Measurements from ENCODE around the gene PHF10.

The PHF10 gene

DNA sequence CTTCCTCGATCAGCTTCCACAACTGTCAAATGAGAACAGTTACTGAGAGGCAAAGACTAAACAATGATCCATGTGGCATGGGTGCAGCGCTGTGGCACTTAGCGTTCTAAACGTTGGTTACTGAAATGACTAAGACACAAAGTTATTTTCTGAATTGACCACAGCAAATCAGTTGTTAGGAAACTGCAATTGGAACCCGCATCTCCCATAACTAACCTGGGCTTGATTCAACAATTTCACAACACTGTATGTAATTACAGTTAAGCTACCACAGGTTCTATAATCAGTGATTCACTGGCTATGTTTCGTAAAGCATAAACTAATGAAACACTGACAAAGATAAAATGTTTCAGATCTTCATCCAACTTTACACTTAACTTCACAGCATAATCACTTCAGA lies 35.0 kb downstream of the PHF10 start:
- Mint-ChIP-seq H3K9me3 (peaks cover 16% of the 10 kb centered on the region), H3K27ac (ENCODE audit: low read depth) (no peak overlapping the region), H3K27me3 (no peaks in the 10 kb centered on the region), H3K36me3 (ENCODE audit: insufficient read depth) (peaks cover 10% of the 10 kb centered on the region), H3K4me3 (no peak overlapping the region), H3K4me1 (peaks cover 12% of the 10 kb centered on the region)
- no peak for ATAC-seq (replicated peaks; ENCODE audit: extremely low read depth, poor library complexity, severe bottlenecking)
- no peak for DNase-seq (ENCODE audit: low spot score in 2 of 2)

DNA sequence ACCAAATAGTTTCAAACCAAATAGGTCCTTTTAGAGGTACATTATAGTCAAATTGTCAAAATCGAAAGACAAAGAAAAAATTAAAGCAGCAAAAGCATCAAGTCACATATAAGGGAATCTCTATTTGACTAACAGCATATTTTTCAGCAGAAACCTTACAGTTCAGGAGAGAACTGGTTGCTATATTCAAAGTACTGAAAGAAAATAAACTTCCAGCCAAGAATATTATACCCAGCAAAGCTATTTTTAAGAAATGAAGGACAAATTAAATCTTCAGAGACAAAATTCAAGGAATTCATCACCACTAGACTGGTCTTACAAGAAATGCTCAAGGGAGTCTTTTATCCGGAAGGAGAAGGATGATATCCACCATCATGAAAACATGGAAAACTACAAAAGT lies 38.4 kb downstream of the PHF10 start:
- Mint-ChIP-seq H3K27me3 (no peaks in the 10 kb centered on the region), H3K27ac (ENCODE audit: low read depth) (no peak overlapping the region), H3K9me3 (peaks cover 16% of the 10 kb centered on the region), H3K4me3 (no peak overlapping the region), H3K4me1 (peaks cover 22% of the 10 kb centered on the region), H3K36me3 (ENCODE audit: insufficient read depth) (peaks cover 10% of the 10 kb centered on the region)
- no peak for ATAC-seq (replicated peaks; ENCODE audit: extremely low read depth, poor library complexity, severe bottlenecking)
- DNase-seq (ENCODE audit: low spot score in 2 of 2), result no peak

DNA sequence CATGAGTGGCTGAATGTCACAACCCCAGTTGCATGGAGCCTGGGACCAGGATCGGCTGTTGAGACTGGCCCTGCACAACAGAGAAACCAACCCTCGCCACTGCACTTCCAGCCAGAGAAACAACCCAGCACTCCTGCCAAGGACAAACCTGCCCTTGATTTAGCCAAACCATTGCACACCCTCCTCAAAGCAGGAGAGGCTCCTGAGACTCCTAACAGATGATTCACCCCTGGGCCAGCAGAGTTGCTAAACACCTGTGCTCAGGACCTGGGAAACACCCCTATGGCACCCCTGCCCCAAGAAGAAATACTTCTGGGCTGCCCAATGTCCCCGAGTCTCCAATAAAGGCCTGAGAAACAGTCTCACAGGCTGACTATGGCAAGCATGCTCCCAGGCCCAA lies 40.2 kb downstream of the PHF10 start:
- no peak for ATAC-seq (replicated peaks; ENCODE audit: extremely low read depth, poor library complexity, severe bottlenecking)
- peaks cover 16% of the 10 kb centered on the region for H3K9me3 Mint-ChIP-seq
- H3K36me3 Mint-ChIP-seq (ENCODE audit: insufficient read depth), result peaks cover 10% of the 10 kb centered on the region
- H3K4me3 Mint-ChIP-seq, result no peak overlapping the region
- H3K27ac Mint-ChIP-seq (ENCODE audit: low read depth), result no peak overlapping the region
- no peak for DNase-seq (ENCODE audit: low spot score in 2 of 2)
- H3K27me3 Mint-ChIP-seq, result no peaks in the 10 kb centered on the region
- peaks cover 15% of the 10 kb centered on the region for H3K4me1 Mint-ChIP-seq

DNA sequence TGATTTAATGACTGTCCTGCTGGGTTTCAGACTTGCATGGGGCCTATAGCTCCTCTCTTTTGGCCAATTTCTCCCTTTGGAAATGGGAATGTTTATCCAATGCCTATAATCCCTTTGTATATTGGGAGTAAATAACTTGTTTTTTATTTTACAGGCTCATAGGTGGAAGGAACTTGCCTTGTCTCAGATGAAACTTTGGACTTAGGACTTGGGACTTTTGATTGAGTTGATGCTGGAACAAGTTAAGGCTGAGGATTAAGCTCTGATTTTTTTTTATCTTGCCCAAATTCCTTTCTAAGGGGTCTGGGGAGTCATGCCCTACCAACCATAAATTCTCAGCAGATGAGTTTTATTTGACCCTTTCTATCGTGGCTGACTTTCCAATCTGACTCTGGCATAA lies 46.0 kb downstream of the PHF10 start:
- H3K27ac Mint-ChIP-seq (ENCODE audit: low read depth), result no peak overlapping the region
- DNase-seq (ENCODE audit: low spot score in 2 of 2), result no peak
- H3K4me3 Mint-ChIP-seq, result no peak overlapping the region
- H3K4me1 Mint-ChIP-seq, result peaks cover 8% of the 10 kb centered on the region
- no peaks in the 10 kb centered on the region for H3K27me3 Mint-ChIP-seq
- H3K36me3 Mint-ChIP-seq (ENCODE audit: insufficient read depth), result peaks cover 2% of the 10 kb centered on the region
- no peaks in the 10 kb centered on the region for H3K9me3 Mint-ChIP-seq
- ATAC-seq (replicated peaks; ENCODE audit: extremely low read depth, poor library complexity, severe bottlenecking), result no peak

DNA sequence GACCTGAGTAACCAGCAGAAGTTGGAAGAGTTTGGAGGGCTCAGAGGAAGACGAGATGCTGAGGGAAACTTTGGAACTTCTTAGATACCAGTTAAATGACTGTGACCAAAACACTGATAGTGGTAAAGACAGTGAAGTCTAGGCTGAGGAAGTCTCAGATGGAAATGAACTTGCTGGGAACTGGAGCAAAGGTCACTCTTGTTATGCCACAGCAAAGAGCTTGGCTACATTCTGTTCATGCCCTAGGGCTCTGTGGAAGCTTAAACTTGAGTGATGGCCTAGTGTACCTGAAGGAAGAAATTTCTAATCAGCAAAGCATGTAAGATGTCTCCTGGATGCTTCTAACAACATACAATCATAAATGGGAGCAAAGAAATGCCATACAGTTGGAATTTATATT lies 47.2 kb downstream of the PHF10 start:
- Mint-ChIP-seq H3K4me1 (no peaks in the 10 kb centered on the region), H3K27me3 (no peaks in the 10 kb centered on the region), H3K9me3 (no peaks in the 10 kb centered on the region), H3K4me3 (no peak overlapping the region), H3K27ac (ENCODE audit: low read depth) (no peak overlapping the region), H3K36me3 (ENCODE audit: insufficient read depth) (peaks cover 2% of the 10 kb centered on the region)
- ATAC-seq (replicated peaks; ENCODE audit: extremely low read depth, poor library complexity, severe bottlenecking) (no peak), DNase-seq (ENCODE audit: low spot score in 2 of 2) (no peak)

DNA sequence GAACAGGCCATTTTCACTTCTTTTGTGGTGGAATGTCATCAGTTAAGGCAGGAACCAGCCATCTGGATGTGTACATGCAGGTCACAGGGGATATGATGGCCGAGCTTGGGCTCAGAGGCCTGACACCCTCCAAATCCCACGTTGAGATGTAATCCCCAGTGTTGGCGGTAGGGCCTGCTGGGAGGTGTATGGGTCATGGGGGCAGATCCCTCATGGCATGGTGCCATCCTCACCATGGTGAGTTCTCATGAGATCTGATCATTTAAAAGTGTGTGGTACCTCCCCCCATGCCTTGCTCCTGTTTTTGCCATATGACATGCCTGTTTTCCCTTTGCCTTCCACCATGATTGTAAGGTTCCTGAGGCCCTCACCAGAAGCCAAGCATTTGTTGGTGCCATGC lies 49.3 kb downstream of the PHF10 start:
- Mint-ChIP-seq H3K36me3 (ENCODE audit: insufficient read depth) (peaks cover 2% of the 10 kb centered on the region), H3K27ac (ENCODE audit: low read depth) (no peak overlapping the region), H3K9me3 (no peaks in the 10 kb centered on the region), H3K4me3 (no peak overlapping the region), H3K27me3 (no peaks in the 10 kb centered on the region), H3K4me1 (no peaks in the 10 kb centered on the region)
- DNase-seq (ENCODE audit: low spot score in 2 of 2) (no peak), ATAC-seq (replicated peaks; ENCODE audit: extremely low read depth, poor library complexity, severe bottlenecking) (no peak)

DNA sequence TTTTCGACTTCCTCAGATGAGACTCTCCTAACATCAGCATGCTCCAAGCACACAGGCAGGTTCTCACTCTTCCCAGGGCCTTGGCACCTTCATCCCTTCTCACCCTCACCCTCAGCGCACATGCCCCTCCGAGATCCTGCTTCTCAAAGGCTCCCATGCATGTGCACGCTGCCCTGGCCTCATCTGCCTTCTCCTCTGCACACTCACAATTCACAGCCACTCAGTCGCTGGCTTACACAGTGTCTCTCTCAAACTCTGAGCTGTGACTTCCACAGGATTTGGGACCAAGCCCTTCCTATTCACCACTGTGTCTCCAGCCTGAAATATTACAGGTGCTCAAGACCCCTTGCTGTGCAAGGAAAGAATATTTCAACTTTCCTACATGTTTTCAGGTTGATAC lies 52.7 kb downstream of the PHF10 start:
- ATAC-seq (replicated peaks; ENCODE audit: extremely low read depth, poor library complexity, severe bottlenecking) (no peak), DNase-seq (ENCODE audit: low spot score in 2 of 2) (no peak)
- H3K4me1 Mint-ChIP-seq, result no peaks in the 10 kb centered on the region
- peaks cover 7% of the 10 kb centered on the region for H3K36me3 Mint-ChIP-seq (ENCODE audit: insufficient read depth)
- no peak overlapping the region for H3K27ac Mint-ChIP-seq (ENCODE audit: low read depth)
- H3K27me3 Mint-ChIP-seq, result no peaks in the 10 kb centered on the region
- H3K4me3 Mint-ChIP-seq, result no peak overlapping the region
- H3K9me3 Mint-ChIP-seq, result no peaks in the 10 kb centered on the region

DNA sequence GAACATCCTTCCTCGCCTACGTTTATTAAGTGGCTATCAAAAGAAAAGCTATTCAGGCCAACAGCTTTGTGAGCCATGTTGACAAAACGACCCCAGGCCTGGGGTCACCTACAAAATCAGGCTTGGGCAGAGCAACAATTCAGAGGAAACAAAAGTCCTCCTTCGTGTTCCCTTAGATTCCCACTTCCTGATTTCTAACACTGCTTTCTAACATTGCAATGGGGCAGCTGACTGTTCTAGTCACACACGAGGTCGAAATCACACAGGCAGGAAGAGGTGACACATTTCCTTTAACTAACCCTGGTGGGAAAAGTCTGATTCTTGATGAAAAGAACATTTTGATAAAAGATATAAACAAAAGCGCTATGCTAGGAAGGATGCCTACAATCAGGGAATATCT lies 54.4 kb downstream of the PHF10 start:
- DNase-seq (ENCODE audit: low spot score in 2 of 2) (no peak), ATAC-seq (replicated peaks; ENCODE audit: extremely low read depth, poor library complexity, severe bottlenecking) (no peak)
- Mint-ChIP-seq H3K27me3 (no peaks in the 10 kb centered on the region), H3K27ac (ENCODE audit: low read depth) (no peak overlapping the region), H3K4me1 (no peaks in the 10 kb centered on the region), H3K9me3 (no peaks in the 10 kb centered on the region), H3K4me3 (no peak overlapping the region), H3K36me3 (ENCODE audit: insufficient read depth) (peaks cover 10% of the 10 kb centered on the region)

DNA sequence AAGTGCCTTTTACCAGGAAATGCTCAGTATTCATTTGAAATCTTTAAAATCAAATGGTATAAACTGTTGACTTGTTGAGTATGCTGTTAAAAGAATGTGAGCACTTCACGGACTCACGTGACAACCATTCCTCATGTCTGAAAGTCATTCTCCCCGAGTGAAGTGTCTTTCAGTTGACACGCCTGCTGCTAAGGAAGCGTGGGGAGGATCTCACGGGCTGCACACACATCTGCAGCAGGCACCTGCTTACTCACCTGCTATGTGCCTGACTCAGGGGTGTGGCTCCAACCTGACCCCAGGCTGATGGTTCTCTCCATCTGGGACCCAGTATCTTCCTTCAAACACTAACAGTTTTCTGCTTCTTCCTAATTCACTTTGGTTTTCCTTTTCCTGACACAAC lies 55.2 kb downstream of the PHF10 start:
- H3K9me3 Mint-ChIP-seq, result no peaks in the 10 kb centered on the region
- H3K4me1 Mint-ChIP-seq, result no peaks in the 10 kb centered on the region
- H3K36me3 Mint-ChIP-seq (ENCODE audit: insufficient read depth), result peaks cover 10% of the 10 kb centered on the region
- ATAC-seq (replicated peaks; ENCODE audit: extremely low read depth, poor library complexity, severe bottlenecking) (no peak), DNase-seq (ENCODE audit: low spot score in 2 of 2) (no peak)
- no peaks in the 10 kb centered on the region for H3K27me3 Mint-ChIP-seq
- H3K4me3 Mint-ChIP-seq, result no peak overlapping the region
- no peak overlapping the region for H3K27ac Mint-ChIP-seq (ENCODE audit: low read depth)

DNA sequence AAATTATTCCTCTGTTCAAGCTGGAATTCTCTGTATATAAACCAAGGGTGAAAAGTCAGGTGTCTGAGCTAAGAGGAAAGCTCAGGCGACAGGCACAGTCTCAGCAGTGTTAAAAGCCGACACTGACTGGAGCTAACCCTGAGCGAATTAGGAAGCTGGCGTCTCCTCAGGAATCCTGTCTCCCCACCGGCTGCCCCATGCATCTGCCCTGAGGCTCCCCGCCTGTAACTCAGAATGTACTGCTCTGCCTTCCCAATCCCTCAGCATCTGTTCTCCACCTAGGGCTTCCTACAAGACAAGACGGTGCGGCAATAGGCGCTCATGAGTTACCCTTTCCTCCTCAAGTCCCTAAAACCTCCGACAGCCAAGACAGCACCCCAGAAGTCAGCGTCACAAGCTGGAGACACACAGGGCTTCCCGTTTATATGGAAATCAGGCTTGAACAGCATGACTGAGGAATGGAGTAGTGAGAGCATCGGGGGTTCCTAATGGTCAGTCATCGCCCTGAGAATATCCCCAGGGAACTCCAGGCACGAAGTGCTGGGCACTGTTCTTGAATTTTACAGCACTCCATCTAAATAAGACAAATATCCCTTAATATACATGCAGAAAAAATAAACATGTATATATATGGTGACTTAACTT lies 56.0 kb downstream of the PHF10 start:
- DNase-seq (ENCODE audit: low spot score in 2 of 2), result no peak
- ATAC-seq (replicated peaks; ENCODE audit: extremely low read depth, poor library complexity, severe bottlenecking), result no peak
- no peak overlapping the region for H3K27ac Mint-ChIP-seq (ENCODE audit: low read depth)
- H3K4me1 Mint-ChIP-seq, result no peaks in the 10 kb centered on the region
- H3K36me3 Mint-ChIP-seq (ENCODE audit: insufficient read depth), result peaks cover 10% of the 10 kb centered on the region
- no peak overlapping the region for H3K4me3 Mint-ChIP-seq
- H3K9me3 Mint-ChIP-seq, result no peaks in the 10 kb centered on the region
- H3K27me3 Mint-ChIP-seq, result no peaks in the 10 kb centered on the region

DNA sequence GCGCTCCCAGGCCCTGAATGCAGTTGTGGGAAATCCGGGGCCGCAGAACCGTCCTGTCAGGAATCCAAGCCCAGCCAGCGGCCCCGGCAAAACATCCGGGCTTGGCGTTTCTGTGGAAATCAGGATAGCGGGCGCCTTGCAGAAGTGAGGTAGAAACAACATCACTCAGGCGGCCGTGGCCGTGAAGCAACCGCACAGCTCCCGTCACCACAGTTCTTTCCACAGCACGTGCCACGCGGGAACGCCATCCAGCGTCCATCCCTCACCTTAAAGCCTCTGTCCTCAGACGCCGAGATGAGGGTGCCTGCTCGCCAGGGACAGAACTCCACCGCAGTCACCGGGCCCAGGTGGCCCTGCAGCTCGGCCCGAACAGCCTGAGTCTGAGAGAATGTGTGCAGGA lies 56.6 kb downstream of the PHF10 start:
- H3K27me3 Mint-ChIP-seq, result no peaks in the 10 kb centered on the region
- no peaks in the 10 kb centered on the region for H3K4me1 Mint-ChIP-seq
- no peak overlapping the region for H3K4me3 Mint-ChIP-seq
- no peaks in the 10 kb centered on the region for H3K9me3 Mint-ChIP-seq
- DNase-seq (ENCODE audit: low spot score in 2 of 2) (no peak), ATAC-seq (replicated peaks; ENCODE audit: extremely low read depth, poor library complexity, severe bottlenecking) (no peak)
- H3K36me3 Mint-ChIP-seq (ENCODE audit: insufficient read depth), result peaks cover 10% of the 10 kb centered on the region
- no peak overlapping the region for H3K27ac Mint-ChIP-seq (ENCODE audit: low read depth)

DNA sequence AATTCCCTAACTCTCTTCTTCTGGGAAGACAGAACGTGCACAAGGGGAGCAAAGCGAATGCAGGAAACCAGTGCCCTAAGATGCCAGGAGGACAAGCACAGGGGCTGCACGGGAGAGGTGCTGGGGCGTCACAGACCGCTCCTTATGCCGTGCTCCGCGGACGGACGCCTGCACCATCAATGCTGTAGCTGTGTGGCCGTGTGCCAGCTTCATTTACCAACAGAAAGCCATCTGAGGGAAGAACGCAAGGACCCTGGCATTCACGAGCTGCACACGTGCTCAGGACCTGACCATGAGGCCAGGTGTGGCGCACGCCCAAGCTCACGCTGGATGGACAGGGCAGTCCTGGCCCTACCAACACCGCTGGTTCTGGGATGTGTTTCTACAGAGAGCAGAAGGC lies 57.9 kb downstream of the PHF10 start:
- Mint-ChIP-seq H3K4me3 (no peak overlapping the region), H3K36me3 (ENCODE audit: insufficient read depth) (peaks cover 10% of the 10 kb centered on the region), H3K27me3 (no peaks in the 10 kb centered on the region), H3K27ac (ENCODE audit: low read depth) (no peak overlapping the region), H3K9me3 (no peaks in the 10 kb centered on the region), H3K4me1 (no peaks in the 10 kb centered on the region)
- DNase-seq (ENCODE audit: low spot score in 2 of 2) (no peak), ATAC-seq (replicated peaks; ENCODE audit: extremely low read depth, poor library complexity, severe bottlenecking) (no peak)

DNA sequence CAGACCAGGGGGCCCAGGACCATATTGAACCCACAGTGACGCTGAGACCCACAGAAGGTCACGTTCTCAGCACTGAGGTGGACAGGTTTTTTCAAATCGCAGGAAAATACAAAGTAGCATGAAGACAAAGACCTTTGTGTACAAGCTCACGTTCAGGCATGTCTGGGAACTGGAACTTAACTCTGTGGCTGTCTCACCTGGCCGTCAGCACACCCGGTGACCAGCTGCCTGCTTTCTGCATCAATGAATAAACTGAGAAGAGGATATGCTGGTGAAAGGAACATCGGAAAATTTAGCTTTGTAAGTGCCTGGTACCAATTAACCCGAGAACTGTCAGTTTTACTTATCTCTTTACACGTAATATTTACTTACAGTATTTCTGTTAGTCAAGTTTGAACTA lies 59.0 kb downstream of the PHF10 start:
- Mint-ChIP-seq H3K27ac (ENCODE audit: low read depth) (no peak overlapping the region), H3K36me3 (ENCODE audit: insufficient read depth) (peaks cover 10% of the 10 kb centered on the region), H3K4me1 (no peaks in the 10 kb centered on the region), H3K9me3 (no peaks in the 10 kb centered on the region), H3K4me3 (no peak overlapping the region), H3K27me3 (no peaks in the 10 kb centered on the region)
- DNase-seq (ENCODE audit: low spot score in 2 of 2) (no peak), ATAC-seq (replicated peaks; ENCODE audit: extremely low read depth, poor library complexity, severe bottlenecking) (no peak)

DNA sequence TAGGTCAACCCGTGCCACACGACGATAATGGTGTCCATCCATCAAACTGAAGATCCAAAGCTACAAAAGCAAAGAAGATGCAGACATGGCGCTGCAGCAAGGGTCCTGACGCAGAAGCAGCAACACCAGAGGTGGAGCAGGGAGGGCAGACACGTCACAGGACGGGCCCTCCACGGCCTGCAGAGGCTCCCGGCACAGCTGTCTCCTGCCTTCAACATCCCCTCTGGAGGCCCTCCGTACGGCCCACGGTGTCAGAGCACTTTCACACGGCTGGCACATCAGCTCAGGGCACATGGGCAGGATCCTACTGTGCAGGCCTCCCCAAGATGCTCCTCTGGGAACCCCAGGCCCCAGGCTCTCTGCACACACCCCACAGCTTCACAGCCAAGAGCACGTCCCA lies 60.1 kb downstream of the PHF10 start:
- no peak for ATAC-seq (replicated peaks; ENCODE audit: extremely low read depth, poor library complexity, severe bottlenecking)
- no peaks in the 10 kb centered on the region for H3K9me3 Mint-ChIP-seq
- DNase-seq (ENCODE audit: low spot score in 2 of 2), result no peak
- no peak overlapping the region for H3K4me3 Mint-ChIP-seq
- no peak overlapping the region for H3K27ac Mint-ChIP-seq (ENCODE audit: low read depth)
- no peaks in the 10 kb centered on the region for H3K27me3 Mint-ChIP-seq
- no peaks in the 10 kb centered on the region for H3K4me1 Mint-ChIP-seq
- H3K36me3 Mint-ChIP-seq (ENCODE audit: insufficient read depth), result peaks cover 9% of the 10 kb centered on the region
